Endothelial cell of coronary artery (primary cell): ENCODE measurements around the gene TXNRD2. TPM values are rescaled to one million over a fixed set of nuclear protein-coding genes. Genes with fewer than 3 reads are reported as not detected.

Experiments
- total RNA-seq: library from RNA; depleted of rRNA; stranded (reverse); fragments of >200 nt; gene quantifications from 2 replicates; pipeline ENCODE4 v1.2.3, GENCODE V29; 2014

TXNRD2 gene
- 43.5 and 156 TPM in 2 replicates for total RNA-seq

DNA sequence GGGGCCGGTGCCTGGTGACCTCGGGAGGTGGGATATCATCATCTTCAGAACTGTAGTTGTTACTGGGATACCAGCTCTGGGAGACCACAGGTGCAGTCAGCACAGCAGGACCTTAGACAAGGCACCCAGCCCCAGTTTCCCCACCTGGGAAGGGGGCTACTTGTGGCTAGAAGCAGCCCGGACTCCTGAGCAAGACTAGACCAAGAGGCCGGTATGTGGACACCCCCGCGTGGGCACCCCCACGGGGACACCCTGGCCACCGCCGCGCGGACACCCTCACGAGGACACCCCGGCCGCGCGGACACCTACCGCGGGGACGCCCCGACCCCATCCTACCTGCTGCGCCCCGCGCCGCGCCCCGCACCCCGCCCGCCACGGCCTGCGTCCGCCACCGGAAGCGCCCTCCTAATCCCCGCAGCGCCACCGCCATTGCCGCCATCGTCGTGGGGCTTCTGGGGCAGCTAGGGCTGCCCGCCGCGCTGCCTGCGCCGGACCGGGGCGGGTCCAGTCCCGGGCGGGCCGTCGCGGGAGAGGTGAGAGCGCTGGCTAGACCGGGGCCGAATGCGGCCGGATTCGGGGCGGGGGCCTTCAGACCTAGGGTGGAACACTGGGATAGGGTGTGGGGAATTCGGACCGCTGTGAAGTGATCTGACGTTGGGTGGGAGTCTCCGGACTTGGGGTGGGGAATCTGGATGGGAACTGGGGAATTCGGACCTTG lies at the start of gene TXNRD2, which contains the start of gene COMT:
Gene TXNRD2 (minus strand): TSS at position 454 of the 718 bp plus-strand sequence. CDS start 15 bp downstream, at position 439.
Gene COMT (plus strand): TSS at position 408 of the 718 bp plus-strand sequence. CDS start 20,755 bp downstream, outside the sequence.

DNA sequence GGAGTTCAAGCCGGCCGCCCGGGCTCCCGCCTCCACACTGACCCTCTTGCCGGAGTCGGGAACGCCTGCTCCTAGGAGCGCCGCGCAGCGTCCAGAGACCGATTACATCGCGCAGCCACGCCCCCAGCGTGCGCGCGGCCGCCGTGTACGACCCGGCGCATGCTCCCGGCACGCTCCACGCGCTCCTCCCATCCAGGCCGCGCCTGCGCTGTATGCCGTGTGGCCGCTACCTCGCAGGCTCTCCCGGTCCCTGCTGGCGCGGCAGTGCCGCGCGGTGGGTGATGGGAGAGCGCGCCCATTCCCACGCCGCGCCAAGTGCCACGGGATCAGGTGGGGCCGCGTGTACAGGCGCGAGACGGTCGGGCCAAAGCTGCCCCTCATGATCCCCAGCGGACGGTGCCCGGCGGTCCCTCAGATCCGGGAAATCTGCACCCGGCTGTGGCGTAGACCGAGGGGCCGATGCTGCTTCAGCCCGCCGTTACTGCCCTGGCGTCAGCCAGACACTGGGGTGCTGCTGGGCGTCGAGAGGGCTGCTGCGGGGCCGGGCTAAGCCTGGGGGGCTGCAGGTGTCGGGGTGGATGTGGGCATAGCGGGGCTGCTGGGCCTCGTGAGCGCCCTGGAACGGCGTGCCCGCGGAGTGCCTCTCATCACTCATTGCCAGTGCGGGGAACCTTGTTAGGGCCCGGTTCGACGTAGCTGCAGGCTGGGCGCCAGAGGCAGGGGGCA lies 86.7 kb downstream of the TXNRD2 start, which contains the start of the genes GNB1L and RTL10:
Gene GNB1L (minus strand): TSS at position 97 of the 726 bp plus-strand sequence. CDS start 33,519 bp downstream, outside the sequence.
Gene RTL10 (minus strand): TSS at position 97 of the 726 bp plus-strand sequence. CDS start 2,613 bp downstream, outside the sequence.

Other genes with a start within 250 kb of the TXNRD2 start
- 14.2 and 26.4 TPM in 2 replicates for gene SEPTIN5, start 227.3 kb downstream of the TXNRD2 start, total RNA-seq
- 0.54 and 1.6 TPM in 2 replicates for gene GP1BB, start 218.3 kb downstream of the TXNRD2 start, total RNA-seq
- 6.5 and 13.4 TPM in 2 replicates for gene TBX1, start 181.0 kb downstream of the TXNRD2 start, total RNA-seq
- 4.9 and 11.1 TPM in 2 replicates for gene GNB1L, start 86.9 kb downstream of the TXNRD2 start, total RNA-seq
- gene RTL10, start 86.9 kb downstream of the TXNRD2 start, total RNA-seq, result 12.5 and 26.2 TPM in 2 replicates
- 215 and 296 TPM in 2 replicates for gene COMT, start within 50 bp of the TXNRD2 start, total RNA-seq
- gene ARVCF, start 75.0 kb upstream of the TXNRD2 start, total RNA-seq, result 53.3 and 76.7 TPM in 2 replicates
- gene TANGO2, start 79.3 kb upstream of the TXNRD2 start, total RNA-seq, result 30.6 and 43.5 TPM in 2 replicates
- 35.3 and 39.2 TPM in 2 replicates for gene DGCR8, start 138.4 kb upstream of the TXNRD2 start, total RNA-seq
- gene RANBP1, start 174.3 kb upstream of the TXNRD2 start, total RNA-seq, result 162 and 252 TPM in 2 replicates
- gene TRMT2A, start 175.4 kb upstream of the TXNRD2 start, total RNA-seq, result 42.2 and 55.3 TPM in 2 replicates
- gene ZDHHC8, start 190.0 kb upstream of the TXNRD2 start, total RNA-seq, result 6.6 and 16.0 TPM in 2 replicates
- 6.4 and 6.7 TPM in 2 replicates for gene CCDC188, start 209.2 kb upstream of the TXNRD2 start, total RNA-seq